HG03571 (cell line): ENCODE data around the gene FGF23.

Source experiments
- ATAC-seq: cut with Tn5 transposase; IDR thresholded peaks from one replicate; pipeline ENCODE4 v1.9.1; 2021; ENCODE audit not compliant: unreplicated experiment

FGF23 gene

DNA sequence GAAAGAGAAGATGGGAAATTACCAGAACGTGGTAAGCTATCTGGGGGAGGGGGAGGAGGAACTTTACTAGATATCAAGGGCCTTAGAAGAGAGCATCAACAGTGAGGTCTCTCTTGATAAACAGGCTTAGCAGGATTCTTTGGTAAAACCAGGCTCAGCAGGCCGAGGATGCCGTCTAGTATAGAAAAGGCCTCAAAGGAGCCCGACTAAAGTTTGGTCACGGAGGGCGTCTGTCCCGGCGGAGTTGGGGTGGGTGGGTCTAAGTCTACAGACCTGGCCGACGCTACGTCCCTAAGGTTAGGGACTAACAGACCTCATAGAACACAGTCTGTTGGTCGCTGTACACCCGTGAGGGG, 59.0 kb downstream of the FGF23 start:
- ATAC-seq: peak; percentile 39
